Pancreas (tissue), 10 donors: Measurements from ENCODE around the gene IL17D. TPM values are rescaled to one million over a fixed set of nuclear protein-coding genes. Genes with fewer than 3 reads are reported as not detected.

Source experiments
- ATAC-seq, 4 donors: fragments of 200-7000 bp; cut with Tn5 transposase; one replicate each; pipeline versions ENCODE4 v1.8.0 to v1.9.1; 2020; ENCODE audit warnings: mild to moderate bottlenecking in 4 of 4, moderate library complexity in 4 of 4
- DNase-seq, 6 donors: peaks; one replicate each; pipeline ENCODE4 v3.0.0-alpha.2; 2020
- FAIRE-seq: peaks from 2 replicates; lab custom pipeline; 2012; peaks lifted over from hg19 to GRCh38; lab: Jason Lieb, UNC
- H3K27ac ChIP-seq, 4 donors: fragments of 200-600 bp; sonication (generic); 1 replicate in 3 of 4; 2 replicates in 1 of 4; pipeline versions ENCODE4 v1.5.0 to v1.8.0; 2020
- H3K27me3 ChIP-seq, 4 donors: fragments of 200-600 bp; one replicate each; pipeline ENCODE4 v1.8.0; 2021
- H3K36me3 ChIP-seq, 3 donors: fragments of 200-600 bp; sonication (generic) in 1 of 3; one replicate each; pipeline versions ENCODE4 v1.5.0 to v1.8.0; 2020 to 2021
- H3K4me1 ChIP-seq, 3 donors: fragments of 200-600 bp; one replicate each; pipeline ENCODE4 v1.8.0; 2021
- H3K4me3 ChIP-seq, 4 donors: fragments of 200-600 bp; sonication (generic) in 2 of 4; one replicate each; pipeline versions ENCODE4 v1.5.0 to v1.8.0; 2020 to 2021
- H3K9me3 ChIP-seq, 4 donors: fragments of 200-600 bp; one replicate each; pipeline ENCODE4 v1.8.0; 2021
- CTCF ChIP-seq, 4 donors: fragments of 200-600 bp; sonication (generic) in 3 of 4; IDR thresholded peaks; one replicate each; pipeline versions ENCODE4 v1.5.0 to v1.8.0; 2021; ENCODE audit warnings: antibody characterized with exemption in 4 of 4
- WGBS, 2 donors: extraction: QIAGEN DNeasy Blood & Tissue Kit; methylation state at CpG; one replicate each; pipeline ENCODE4 v1.1.7; 2013; 5-methylcytosine and 5-hydroxymethylcytosine counted together
- intact Hi-C, 3 donors: fragments of 100-400 bp; cut with DNase I; formaldehyde crosslinking; loops; one replicate each; pipeline versions ENCODE4 v1.11.1 to v1.14.2; 2022
- polyA plus RNA-seq, 2 donors: library from polyadenylated mRNA; stranded (reverse); fragments of 200-250 nt; gene quantifications; one replicate each; pipeline ENCODE4 v1.2.3, GENCODE V29; 2013
- total RNA-seq, 6 donors: library from RNA; stranded (reverse); fragmentation: NEBNext Ultra II Directional in 4 of 6; extraction: Animal tissue kit (Norgen Biotek cat#: 25700) in 4 of 6; gene quantifications; one replicate each; pipeline versions ENCODE4 v1.2.1 to v1.2.4, GENCODE V29; 2021 to 2023
- donor health status: healthy with polysubstance abuse.
- donor health status: DM: no; HTN: no; CAD: no; lungs with moderate emphysema.
- donor health status: DM: no; HTN: no; CAD: no.
- donor health status: control.
- donor health status: control.
- donor health status: Bipolar disorder and iron deficiency.
- donor health status: DM: yes; HTN: yes; CAD: no.
- donor health status: DM: no; HTN: no; CAD: no.
- donor health status: DM: no; HTN: no; CAD: no.
- donor health status: DM: yes; HTN: yes; CAD: no.

Gene IL17D
- total and polyA plus RNA-seq, 8 donors, result 0.35 to 0.71 (median 0.48) TPM

GRCh38 chr13:20769834-20770233 lies 66.3 kb downstream of the IL17D start:
- Histone ChIP-seq H3K4me3 (no peak overlapping the region), H3K36me3 (no peaks in the 10 kb centered on the region), H3K4me1 (peaks cover 4 to 6% (median 4%) of the 10 kb centered on the region in 3 donors), H3K27me3 (no peaks in the 10 kb centered on the region), H3K27ac (no peak overlapping the region), H3K9me3 (no peaks in the 10 kb centered on the region)
- intact Hi-C loops, result no loop called here
- WGBS, 2 donors, result 100% methylated on average over 1 of the region's 1 CpG
- FAIRE-seq, result no peak
- no peak for TF ChIP-seq CTCF (IDR thresholded peaks at IDR 0.05)
- DNase-seq, result no peak
- no peak for ATAC-seq

Other genes with a start within 250 kb of the IL17D start
- gene CRYL1, start 177.8 kb upstream of the IL17D start, total RNA-seq, result 10 to 100 TPM; 17.7 to 31.7 (median 20.9) TPM
- 10 to 100 TPM; 12.8 to 19.7 TPM for gene CRYL1, start 177.8 kb upstream of the IL17D start, polyA plus RNA-seq
- 1 to 10 TPM; 4.7 to 7.8 (median 6.7) TPM for gene IFT88, start 136.5 kb upstream of the IL17D start, total RNA-seq
- gene IFT88, start 136.5 kb upstream of the IL17D start, polyA plus RNA-seq, result 10 to 100 TPM in 1 of 2 donors, 1 to 10 TPM in 1; 7.9 to 16.0 TPM
- 1 to 10 TPM; 2.6 to 4.6 (median 3.5) TPM for gene EEF1AKMT1, start 70.3 kb downstream of the IL17D start, total RNA-seq
- gene EEF1AKMT1, start 70.3 kb downstream of the IL17D start, polyA plus RNA-seq, result 1 to 10 TPM; 3.8 to 6.4 TPM
- gene XPO4, start 199.0 kb downstream of the IL17D start, total RNA-seq, result 1 to 10 TPM; 4.7 to 9.0 (median 5.9) TPM
- 1 to 10 TPM; 2.4 to 3.7 TPM for gene XPO4, start 199.0 kb downstream of the IL17D start, polyA plus RNA-seq